ENCODE data around the gene RASSF4. TPM values are rescaled to one million over a fixed set of nuclear protein-coding genes. Genes with fewer than 3 reads are reported as not detected.
"Not testable (repeated sequence)": the region's sequence is repeated elsewhere in the genome, so short reads cannot be mapped to it uniquely, and the experiment has no call there.

Gene RASSF4
- total RNA-seq, 1 experiment from 2014 or later, result 11.1 TPM

GRCh38 chr10:45003432-45004000 is 43.9 kb downstream of the RASSF4 start:
- no peak for DNase-seq (ENCODE audit: low read depth)

DNA sequence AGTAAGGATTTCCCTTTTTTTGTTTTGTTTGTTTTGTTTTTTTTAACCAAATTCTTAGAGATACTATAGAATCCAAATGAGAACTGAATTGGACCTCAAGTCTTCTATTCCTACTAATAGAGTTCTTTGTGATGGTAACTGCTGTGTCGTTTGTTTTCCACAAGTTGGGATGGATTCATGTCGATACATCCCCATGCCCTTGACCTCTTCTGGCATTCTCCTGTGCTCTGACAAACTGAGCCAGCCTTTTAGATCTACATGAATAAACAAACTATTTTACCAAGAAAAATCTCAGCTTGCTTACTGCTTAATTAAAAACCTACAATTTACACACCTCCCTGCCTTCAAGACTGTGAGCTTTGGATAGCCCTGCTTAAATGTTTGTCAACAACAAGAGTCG is 45.1 kb downstream of the RASSF4 start:
- DNase-seq (ENCODE audit: low read depth), result no peak

- no peak for DNase-seq (ENCODE audit: low read depth)
Observed at GRCh38 chr10:45005284-45005683, 45.7 kb downstream of the RASSF4 start.

- no peak for DNase-seq (ENCODE audit: low read depth)
Observed at GRCh38 chr10:45006276-45007030, 46.9 kb downstream of the RASSF4 start.

DNA sequence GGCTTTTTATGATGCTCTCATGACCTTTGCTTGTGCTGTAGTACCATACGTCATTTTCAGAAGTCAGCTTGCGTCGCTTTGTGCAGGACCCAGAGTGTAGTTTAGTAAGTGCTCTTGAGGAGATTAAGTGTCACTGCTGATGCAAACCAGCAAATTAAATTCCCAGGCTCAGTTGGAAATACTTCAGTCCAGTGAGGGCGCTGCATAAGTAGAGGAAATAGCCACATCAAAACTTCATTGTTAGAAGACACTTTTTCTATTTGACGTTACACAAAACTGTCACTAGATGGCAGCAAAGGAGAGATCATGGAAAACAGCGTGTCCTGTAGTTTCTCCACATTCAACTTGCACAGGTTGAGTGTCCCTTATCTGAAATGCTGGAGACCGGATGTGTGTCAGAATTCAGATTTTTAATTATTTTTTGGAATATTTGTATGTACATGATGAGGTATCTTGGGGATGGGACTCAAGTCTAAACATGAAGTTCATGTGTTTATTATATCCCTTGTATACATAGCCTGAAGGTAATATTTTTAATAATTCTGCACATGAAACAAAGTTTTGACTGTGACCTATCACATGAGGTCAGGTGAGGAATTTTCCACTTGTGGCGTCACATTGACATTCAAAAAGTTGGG is 49.0 kb downstream of the RASSF4 start:
- DNase-seq (ENCODE audit: low read depth), result peak; percentile 83

DNA sequence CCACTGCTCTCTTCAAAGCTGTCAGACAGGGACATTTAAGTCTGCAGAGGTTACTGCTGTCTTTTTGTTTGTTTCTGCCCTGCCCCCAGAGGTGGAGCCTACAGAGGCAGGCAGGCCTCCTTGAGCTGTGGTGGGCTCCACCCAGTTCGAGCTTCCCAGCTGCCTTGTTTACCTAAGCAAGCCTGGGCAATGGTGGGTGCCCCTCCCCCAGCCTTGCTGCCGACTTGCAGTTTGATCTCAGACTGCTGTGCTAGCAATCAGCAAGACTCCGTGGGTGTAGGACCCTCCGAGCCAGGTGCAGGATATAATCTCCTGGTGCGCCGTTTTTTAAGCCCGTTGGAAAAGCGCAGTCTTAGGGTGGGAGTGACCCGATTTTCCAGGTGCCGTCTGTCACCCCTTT is 55.0 kb downstream of the RASSF4 start:
- DNase-seq (ENCODE audit: low read depth), result not testable (repeated sequence)

- no peak for DNase-seq (ENCODE audit: low read depth)
Observed at GRCh38 chr10:45015590-45015989, 56.0 kb downstream of the RASSF4 start.

DNA sequence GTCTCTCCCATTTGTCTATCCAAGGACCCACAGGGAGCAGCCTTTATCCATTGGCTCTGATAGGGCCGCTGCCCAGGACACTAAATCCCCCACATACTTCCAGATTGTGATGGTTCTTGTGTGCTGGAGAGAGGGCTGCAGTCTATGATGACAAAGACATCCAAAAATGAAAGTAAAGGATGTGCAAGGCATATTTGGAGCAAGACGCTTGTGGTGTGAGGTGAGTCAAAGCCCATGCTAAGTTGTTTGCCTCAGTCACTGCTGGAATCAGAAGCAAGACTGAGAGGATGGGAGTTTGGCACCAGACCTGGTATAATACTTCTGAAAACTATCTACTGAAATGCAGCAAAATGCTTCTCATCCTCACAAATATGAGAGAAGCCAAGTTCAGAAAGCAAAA is 63.8 kb downstream of the RASSF4 start:
- DNase-seq (ENCODE audit: low read depth), result peak; percentile 40

DNA sequence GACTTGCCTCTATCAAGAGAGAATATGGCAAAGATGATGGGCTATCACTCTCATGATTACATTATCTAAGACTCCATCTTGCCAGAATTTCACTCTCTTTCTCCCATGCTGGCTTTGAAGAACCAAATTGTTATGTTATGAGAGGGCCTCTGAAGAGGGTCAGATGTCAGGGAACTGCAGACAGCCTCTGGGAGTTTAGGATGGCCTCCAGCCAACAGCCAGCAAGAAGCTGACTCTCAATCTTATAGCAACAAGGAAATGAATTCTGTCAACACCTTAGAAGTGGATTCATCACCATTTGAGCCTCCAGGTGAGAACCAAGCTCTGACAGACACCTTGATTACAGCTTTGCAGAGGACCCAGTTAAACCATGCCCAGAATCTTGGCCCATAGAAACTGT is 74.7 kb downstream of the RASSF4 start:
- DNase-seq (ENCODE audit: low read depth), result peak; percentile 5

DNA sequence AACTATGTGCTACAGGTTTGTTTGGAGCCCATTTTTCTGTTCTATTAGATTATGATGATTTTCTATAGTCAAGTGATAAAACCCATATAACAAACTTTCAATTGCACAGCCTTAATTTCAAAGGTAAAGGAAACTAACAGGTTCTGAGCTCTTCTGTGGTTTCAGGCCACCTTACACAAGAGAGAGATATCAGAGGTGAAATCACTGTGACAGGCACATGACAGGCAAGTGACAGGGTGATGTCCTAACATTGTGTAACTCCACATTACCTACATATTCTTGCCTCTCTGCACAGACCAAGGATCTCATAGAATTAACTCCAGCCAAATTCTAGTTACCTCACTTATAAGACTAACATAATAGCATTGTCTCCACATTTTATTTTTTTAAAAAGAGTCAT is 76.1 kb downstream of the RASSF4 start:
- no peak for DNase-seq (ENCODE audit: low read depth)

GRCh38 chr10:45040921-45041542 is 81.4 kb downstream of the RASSF4 start:
- DNase-seq (ENCODE audit: low read depth), result no peak

DNA sequence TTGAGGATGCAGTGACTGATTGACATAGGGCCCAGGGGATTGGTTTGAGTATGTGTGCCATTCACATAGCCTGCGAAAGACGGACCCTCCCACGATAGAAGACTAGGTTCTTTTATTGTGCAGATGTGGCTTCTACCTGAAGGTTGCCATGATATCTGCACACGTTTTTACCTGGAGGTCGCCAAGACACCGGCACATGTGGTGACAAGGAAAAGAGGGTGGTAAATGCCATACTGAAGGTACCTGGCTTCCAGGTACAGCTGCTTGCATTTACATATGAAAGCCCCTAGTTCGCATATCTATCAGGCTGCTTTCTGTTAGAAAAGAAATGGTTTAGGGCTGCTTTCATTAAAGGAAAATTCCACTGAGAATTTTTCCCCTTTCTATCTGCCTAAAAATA is 84.7 kb downstream of the RASSF4 start:
- DNase-seq (ENCODE audit: low read depth), result no peak

Other genes starting within 250 kb of the RASSF4 start
- gene TMEM72, start 48.5 kb upstream of the RASSF4 start, total RNA-seq (2014; rRNA removed; shearing (Covaris generic)), result not detected in 2 replicates
- 14.5 and 16.5 TPM in 2 replicates for gene DEPP1, start 19.0 kb downstream of the RASSF4 start, total RNA-seq (2014; rRNA removed; shearing (Covaris generic))
- 32.5 and 47.1 TPM in 2 replicates for gene ZNF22, start 41.1 kb downstream of the RASSF4 start, total RNA-seq (2014; rRNA removed; shearing (Covaris generic))